Stimulated activated CD8-positive, alpha-beta memory T cell treated with anti-CD3 and anti-CD28 coated beads, Interleukin-15, amount 100 ng/mL, for 24 hours (primary cell): ENCODE data around the gene PITPNM1.
"Not testable (repeated sequence)": the region's sequence is repeated elsewhere in the genome, so short reads cannot be mapped to it uniquely, and the experiment has no call there.

Experiments
- DNase-seq: peaks from one replicate; pipeline ENCODE4 v3.0.0-alpha.2; 2020; ENCODE audit warnings: low read depth

Gene PITPNM1

GRCh38 chr11:67466367-67466766 lies 38.8 kb downstream of the PITPNM1 start:
- DNase-seq = no peak

- DNase-seq = not testable (repeated sequence)
Observed at GRCh38 chr11:67465530-67465929, 39.6 kb downstream of the PITPNM1 start.

GRCh38 chr11:67465189-67465510 lies 40.0 kb downstream of the PITPNM1 start:
- DNase-seq = no peak

- peak; percentile 80 for DNase-seq
Observed at GRCh38 chr11:67464411-67465188, 40.6 kb downstream of the PITPNM1 start.

- no peak for DNase-seq
Observed at GRCh38 chr11:67463680-67464410, 41.3 kb downstream of the PITPNM1 start.

- no peak for DNase-seq
Observed at GRCh38 chr11:67463186-67463585, 42.0 kb downstream of the PITPNM1 start.

- DNase-seq = no peak
Observed at GRCh38 chr11:67458266-67458665, 46.9 kb downstream of the PITPNM1 start.

- DNase-seq = no peak
Observed at GRCh38 chr11:67457453-67457852, 47.7 kb downstream of the PITPNM1 start.

GRCh38 chr11:67456068-67456705 lies 49.0 kb downstream of the PITPNM1 start:
- no peak for DNase-seq

- DNase-seq = no peak
Observed at GRCh38 chr11:67455054-67455453, 50.1 kb downstream of the PITPNM1 start, which contains the start of gene CABP4. Gene CABP4, plus strand, starts transcription at chr11:67455354. Its CDS starts 70 bp downstream, at chr11:67455424.

- no peak for DNase-seq
Observed at GRCh38 chr11:67453816-67454732, 51.1 kb downstream of the PITPNM1 start.

GRCh38 chr11:67452141-67452952 lies 52.8 kb downstream of the PITPNM1 start, which contains the start of gene GPR152:
Gene GPR152, minus strand, starts transcription at chr11:67452729. Its CDS starts 5 bp downstream, at chr11:67452724.
- DNase-seq = no peak

GRCh38 chr11:67451658-67451976 lies 53.5 kb downstream of the PITPNM1 start:
- no peak for DNase-seq

GRCh38 chr11:67450796-67451657 lies 54.1 kb downstream of the PITPNM1 start:
- no peak for DNase-seq

- DNase-seq = no peak
Observed at GRCh38 chr11:67449116-67449844, 55.9 kb downstream of the PITPNM1 start.

- no peak for DNase-seq
Observed at GRCh38 chr11:67448220-67448609, 56.9 kb downstream of the PITPNM1 start.

GRCh38 chr11:67445515-67445914 lies 59.6 kb downstream of the PITPNM1 start:
- DNase-seq = no peak

GRCh38 chr11:67442504-67443404 lies 62.4 kb downstream of the PITPNM1 start:
- DNase-seq = no peak
